ENCODE measurements around the gene UBFD1. TPM values are rescaled to one million over a fixed set of nuclear protein-coding genes. Genes with fewer than 3 reads are reported as not detected.

The UBFD1 gene
- total RNA-seq, 1 donor from 2014 or later: 97.6 TPM

DNA sequence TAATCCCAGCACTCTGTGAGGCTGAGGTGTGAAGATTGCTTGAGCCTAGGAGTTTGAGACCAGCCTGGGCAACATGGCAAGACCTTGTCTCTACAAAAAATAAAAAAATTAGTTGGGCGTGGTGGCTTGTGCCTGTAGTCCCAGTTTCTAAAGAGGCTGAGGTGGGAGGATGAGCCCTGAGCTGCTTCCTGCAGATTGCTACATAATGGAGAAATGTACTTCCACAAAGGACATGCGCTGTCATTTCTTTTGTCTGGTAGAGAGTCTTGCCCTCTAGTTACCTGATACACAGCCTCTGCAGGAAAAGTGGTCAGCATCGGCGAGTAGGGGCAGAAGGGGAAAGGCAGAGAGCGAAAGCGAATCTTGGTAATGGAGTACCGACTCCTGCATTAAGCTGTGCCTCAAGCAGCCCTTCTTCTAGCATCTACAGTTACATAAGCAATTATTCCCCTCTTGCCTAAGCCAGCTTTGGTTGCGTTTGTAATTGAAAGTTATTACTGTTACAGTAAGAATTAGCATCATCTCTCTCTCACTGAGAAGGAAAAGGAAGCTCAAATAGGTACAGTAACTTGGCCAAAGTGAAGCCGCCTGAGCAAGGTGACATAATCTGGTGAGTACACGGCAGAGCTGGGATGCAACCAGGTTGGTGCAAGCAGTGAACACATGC is 28.8 kb upstream of the UBFD1 start:
- no peaks in the 10 kb centered on the region for H3K27me3 Mint-ChIP-seq
- no peak overlapping the region for H3K27ac Mint-ChIP-seq
- H3K36me3 Mint-ChIP-seq: peaks cover 4% of the 10 kb centered on the region
- no peaks in the 10 kb centered on the region for H3K9me3 Mint-ChIP-seq
- no peaks in the 10 kb centered on the region for H3K4me1 Mint-ChIP-seq (ENCODE audit: unreplicated experiment)
- DNase-seq (ENCODE audit: extremely low spot score, unreplicated experiment): no peak
- no peak for TF ChIP-seq CTCF (conservative IDR thresholded peaks at IDR 0.05)
- no peak overlapping the region for H3K4me3 Mint-ChIP-seq

- Mint-ChIP-seq H3K4me3 (no peak overlapping the region), H3K9me3 (no peaks in the 10 kb centered on the region), H3K4me1 (ENCODE audit: unreplicated experiment) (no peaks in the 10 kb centered on the region), H3K27ac (no peak overlapping the region), H3K36me3 (peaks cover 4% of the 10 kb centered on the region), H3K27me3 (no peaks in the 10 kb centered on the region)
- DNase-seq (ENCODE audit: extremely low spot score, unreplicated experiment): no peak
- TF ChIP-seq CTCF (conservative IDR thresholded peaks at IDR 0.05): no peak
These were observed 27.5 kb upstream of the UBFD1 start for GRCh38 chr16:23530062-23530461.

- Mint-ChIP-seq H3K4me3 (no peak overlapping the region), H3K27me3 (no peaks in the 10 kb centered on the region), H3K9me3 (no peaks in the 10 kb centered on the region), H3K27ac (no peak overlapping the region), H3K36me3 (peaks cover 4% of the 10 kb centered on the region), H3K4me1 (ENCODE audit: unreplicated experiment) (no peaks in the 10 kb centered on the region)
- no peak for TF ChIP-seq CTCF (conservative IDR thresholded peaks at IDR 0.05)
- no peak for DNase-seq (ENCODE audit: extremely low spot score, unreplicated experiment)
These were observed 25.1 kb upstream of the UBFD1 start for GRCh38 chr16:23532448-23532847.

GRCh38 chr16:23534868-23535860 is 22.4 kb upstream of the UBFD1 start:
- no peaks in the 10 kb centered on the region for H3K4me1 Mint-ChIP-seq (ENCODE audit: unreplicated experiment)
- peaks cover 4% of the 10 kb centered on the region for H3K36me3 Mint-ChIP-seq
- no peak for TF ChIP-seq CTCF (conservative IDR thresholded peaks at IDR 0.05)
- no peaks in the 10 kb centered on the region for H3K9me3 Mint-ChIP-seq
- H3K27me3 Mint-ChIP-seq: no peaks in the 10 kb centered on the region
- no peak for DNase-seq (ENCODE audit: extremely low spot score, unreplicated experiment)
- H3K27ac Mint-ChIP-seq: no peak overlapping the region
- H3K4me3 Mint-ChIP-seq: no peak overlapping the region

DNA sequence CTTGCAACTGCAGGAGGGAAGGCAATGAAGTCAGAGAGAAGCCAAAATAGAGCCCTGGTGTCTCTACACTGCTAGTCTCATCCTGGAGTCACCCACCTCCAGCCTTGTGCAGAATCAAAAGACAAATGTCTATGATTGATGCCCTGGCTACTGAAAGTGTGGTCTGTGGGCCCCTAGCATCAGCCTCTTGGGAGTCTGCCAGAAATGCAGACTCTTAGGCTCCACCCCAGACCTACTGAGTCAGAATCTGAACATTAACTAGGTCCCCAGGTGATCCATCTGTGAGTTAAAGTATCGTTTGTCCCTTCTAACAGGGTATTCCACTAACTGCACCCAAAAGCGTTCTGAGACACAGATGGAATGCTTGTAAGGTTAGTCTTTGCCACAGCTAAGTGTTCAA is 21.6 kb upstream of the UBFD1 start:
- TF ChIP-seq CTCF (conservative IDR thresholded peaks at IDR 0.05): no peak
- Mint-ChIP-seq H3K27ac (no peak overlapping the region), H3K4me3 (no peak overlapping the region), H3K4me1 (ENCODE audit: unreplicated experiment) (no peaks in the 10 kb centered on the region), H3K27me3 (no peaks in the 10 kb centered on the region), H3K9me3 (no peaks in the 10 kb centered on the region), H3K36me3 (peaks cover 4% of the 10 kb centered on the region)
- DNase-seq (ENCODE audit: extremely low spot score, unreplicated experiment): no peak

Data from type B pancreatic cell (in vitro differentiated cells).